GM12874 (cell line): Measurements from ENCODE around the gene NFXL1.

ENCODE experiments used
- TF ChIP-seq, protein P1 (sequence below): IDR thresholded peaks from 2 replicates; pipeline ENCODE4 v1.5.1; 2011; ENCODE audit warnings: low read depth, mild to moderate bottlenecking, control low read depth, low read length, moderate library complexity; ENCODE audit not compliant: insufficient read depth

Gene NFXL1

DNA sequence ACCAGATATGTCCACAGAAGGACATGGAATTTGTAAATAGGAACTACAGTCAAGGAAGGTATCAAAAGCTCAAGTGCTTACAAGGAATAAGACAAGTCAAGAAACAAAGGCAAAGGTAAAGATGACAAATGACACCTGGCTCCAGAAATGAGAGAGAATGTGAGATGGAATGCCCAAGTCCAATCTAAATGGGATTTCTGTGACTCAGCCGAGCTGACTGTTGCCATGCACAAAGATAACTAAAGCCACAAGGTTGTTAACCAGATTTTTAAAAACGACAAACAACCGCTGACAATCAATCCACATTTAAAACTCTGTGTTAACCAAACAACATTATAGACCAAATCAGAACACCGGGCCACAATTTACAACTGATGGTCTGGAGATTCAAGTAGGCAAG lies 1.1 kb downstream of the NFXL1 start:
- TF ChIP-seq, protein P1, sequence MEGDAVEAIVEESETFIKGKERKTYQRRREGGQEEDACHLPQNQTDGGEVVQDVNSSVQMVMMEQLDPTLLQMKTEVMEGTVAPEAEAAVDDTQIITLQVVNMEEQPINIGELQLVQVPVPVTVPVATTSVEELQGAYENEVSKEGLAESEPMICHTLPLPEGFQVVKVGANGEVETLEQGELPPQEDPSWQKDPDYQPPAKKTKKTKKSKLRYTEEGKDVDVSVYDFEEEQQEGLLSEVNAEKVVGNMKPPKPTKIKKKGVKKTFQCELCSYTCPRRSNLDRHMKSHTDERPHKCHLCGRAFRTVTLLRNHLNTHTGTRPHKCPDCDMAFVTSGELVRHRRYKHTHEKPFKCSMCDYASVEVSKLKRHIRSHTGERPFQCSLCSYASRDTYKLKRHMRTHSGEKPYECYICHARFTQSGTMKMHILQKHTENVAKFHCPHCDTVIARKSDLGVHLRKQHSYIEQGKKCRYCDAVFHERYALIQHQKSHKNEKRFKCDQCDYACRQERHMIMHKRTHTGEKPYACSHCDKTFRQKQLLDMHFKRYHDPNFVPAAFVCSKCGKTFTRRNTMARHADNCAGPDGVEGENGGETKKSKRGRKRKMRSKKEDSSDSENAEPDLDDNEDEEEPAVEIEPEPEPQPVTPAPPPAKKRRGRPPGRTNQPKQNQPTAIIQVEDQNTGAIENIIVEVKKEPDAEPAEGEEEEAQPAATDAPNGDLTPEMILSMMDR: no peak

DNA sequence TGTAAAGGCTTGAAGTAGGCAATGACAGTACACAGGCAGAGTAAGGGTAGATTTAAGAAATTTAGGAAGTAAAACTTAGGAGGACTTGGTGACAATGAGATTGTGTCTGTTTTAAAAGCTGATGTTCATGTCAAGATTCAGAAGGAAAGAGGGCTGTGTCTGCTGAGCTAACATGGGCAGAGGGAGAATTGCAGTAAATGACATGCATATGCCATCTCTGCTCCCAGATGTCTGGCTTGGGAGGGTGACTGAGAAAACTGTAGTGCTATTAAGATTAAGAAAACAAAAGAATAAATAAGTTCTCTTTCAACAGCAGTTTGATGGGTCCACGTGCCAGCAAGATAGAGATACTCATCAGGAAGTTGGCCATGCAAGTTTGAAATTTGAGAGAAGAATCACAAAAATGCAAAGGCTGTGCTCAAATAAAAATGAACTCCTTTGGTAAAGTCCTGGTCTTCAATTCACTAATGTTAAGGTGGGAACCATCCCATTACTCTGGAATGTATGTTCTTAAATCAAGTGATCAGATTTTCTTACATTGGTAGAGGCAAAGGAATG lies 7.2 kb downstream of the NFXL1 start:
- TF ChIP-seq, protein P1: no peak

DNA sequence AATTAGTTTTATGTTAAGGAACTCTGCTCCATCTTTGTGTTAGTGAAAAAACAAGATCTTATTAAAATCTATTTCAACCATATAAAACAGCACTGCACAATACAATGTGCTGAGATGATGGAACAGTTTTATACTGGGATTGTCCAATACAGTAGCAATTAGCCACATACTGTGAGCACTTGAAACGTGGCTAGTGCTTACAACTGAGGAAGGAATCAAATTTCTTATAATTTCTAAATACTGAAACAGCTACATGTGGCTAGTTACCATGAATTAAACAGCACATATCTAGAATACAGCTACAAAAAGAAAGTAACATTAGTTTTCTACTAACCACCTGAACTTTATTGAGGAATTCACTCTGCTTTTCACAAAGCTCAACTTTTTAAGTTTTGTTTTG lies 14.7 kb downstream of the NFXL1 start:
- TF ChIP-seq, protein P1: no peak

DNA sequence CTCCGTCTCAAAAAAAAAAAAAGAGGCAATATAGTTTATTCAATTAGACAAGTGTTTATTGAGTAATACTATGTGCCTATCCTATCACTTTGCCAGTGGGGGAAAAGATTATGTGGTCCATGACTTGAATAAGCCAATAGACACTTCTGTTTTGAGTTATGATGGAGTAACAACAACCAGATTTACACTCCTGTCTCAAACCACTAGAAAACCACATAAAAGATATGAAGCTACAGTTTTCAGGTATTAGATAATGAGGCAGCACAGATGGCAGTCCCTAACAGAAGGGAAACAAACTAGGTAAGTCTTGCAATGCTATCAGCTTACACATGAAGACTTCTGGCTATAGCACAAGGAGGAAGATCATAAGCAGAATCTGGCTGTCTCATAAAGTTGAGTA lies 22.5 kb downstream of the NFXL1 start:
- TF ChIP-seq, protein P1: no peak

DNA sequence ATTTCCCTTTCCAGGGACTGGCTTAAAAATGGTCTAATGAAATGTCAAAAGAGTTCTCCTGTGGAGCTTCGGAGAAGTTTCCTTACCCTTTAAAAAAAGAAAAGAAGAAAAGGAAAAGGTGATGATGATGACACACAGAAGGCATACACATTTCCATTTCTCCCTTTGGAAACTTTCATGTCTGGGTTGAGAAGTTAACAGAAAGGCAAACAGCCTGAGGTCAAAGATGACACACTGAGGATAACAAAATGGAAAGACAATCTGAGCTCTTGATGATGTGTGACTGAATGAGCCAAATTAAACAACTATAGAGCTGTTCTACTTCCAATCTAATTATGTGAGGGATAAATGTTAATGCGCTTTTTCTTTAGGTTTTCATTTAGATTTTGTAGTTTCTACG lies 32.2 kb downstream of the NFXL1 start:
- TF ChIP-seq, protein P1: no peak

DNA sequence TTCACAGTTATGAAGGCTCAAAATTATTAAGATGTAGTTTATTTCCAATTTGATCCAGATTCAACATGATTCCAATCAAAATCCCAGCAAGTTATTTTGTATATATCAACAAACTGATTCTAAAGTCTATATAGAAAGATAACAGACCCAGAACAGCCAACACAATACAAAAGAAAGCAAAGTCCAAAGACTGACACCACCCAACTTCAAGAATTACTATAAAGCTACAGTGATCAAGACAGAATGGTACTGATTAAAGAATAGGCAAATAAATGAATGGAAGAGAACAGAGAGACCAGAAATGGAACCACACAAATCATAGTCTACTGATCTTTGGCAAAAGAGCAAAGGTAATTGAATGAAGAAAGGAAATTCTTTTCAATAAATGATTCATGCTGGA lies 34.9 kb downstream of the NFXL1 start:
- TF ChIP-seq, protein P1: no peak

DNA sequence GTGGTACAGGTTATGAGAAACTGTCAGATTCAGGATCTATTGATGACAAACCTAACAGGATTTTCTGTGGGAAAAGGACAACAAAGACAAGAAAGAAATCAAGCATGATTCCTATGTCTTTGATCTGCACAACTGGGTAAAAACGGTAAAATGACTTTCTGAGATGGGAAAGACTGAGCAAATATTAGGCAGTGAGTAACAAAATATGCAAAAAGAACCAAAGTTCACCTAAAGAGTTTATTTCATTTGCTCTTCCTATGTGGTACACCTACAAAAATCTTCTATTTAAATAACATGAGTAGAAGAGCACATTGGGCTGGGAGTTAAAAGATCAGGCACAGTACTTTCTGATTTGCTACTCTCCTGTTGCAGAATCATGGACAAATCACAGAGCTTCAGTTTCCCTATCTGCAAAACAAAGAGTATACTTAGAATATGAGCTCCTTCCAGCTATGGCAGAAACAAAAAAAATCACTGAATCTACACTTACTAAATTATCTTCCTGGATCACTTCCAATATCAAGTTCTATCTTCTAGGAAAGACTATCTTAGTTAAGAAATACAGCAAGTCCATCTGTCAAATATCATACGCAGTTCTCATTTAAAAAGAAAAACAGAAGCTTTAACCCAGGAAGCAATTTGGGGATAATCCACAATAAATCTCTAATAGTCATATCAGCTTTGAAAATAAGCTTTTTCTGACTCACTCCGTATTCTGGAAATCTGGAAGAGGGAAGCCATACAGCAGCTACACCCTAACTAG lies 37.4 kb downstream of the NFXL1 start:
- TF ChIP-seq, protein P1: no peak
